GM19238 (cell line): ENCODE data around the gene KRTAP5-8.
"Not testable (repeated sequence)": the region's sequence is repeated elsewhere in the genome, so short reads cannot be mapped to it uniquely, and the experiment has no call there.

Experiments used
- DNase-seq: peaks from one replicate; pipeline ENCODE4 v3.0.0; 2011; ENCODE audit warnings: low spot score; ENCODE audit not compliant: insufficient read length

KRTAP5-8 gene

GRCh38 chr11:71571101-71571850, 33.5 kb downstream of the KRTAP5-8 start:
- DNase-seq = not testable (repeated sequence)

- no peak for DNase-seq
Measured at GRCh38 chr11:71572811-71573210, 35.0 kb downstream of the KRTAP5-8 start.

GRCh38 chr11:71574418-71574817, 36.6 kb downstream of the KRTAP5-8 start:
- DNase-seq = no peak

GRCh38 chr11:71575723-71576424, 38.0 kb downstream of the KRTAP5-8 start:
- no peak for DNase-seq

- not testable (repeated sequence) for DNase-seq
Measured at GRCh38 chr11:71576688-71577465, 39.1 kb downstream of the KRTAP5-8 start.

GRCh38 chr11:71577469-71578004, 39.7 kb downstream of the KRTAP5-8 start:
- no peak for DNase-seq

GRCh38 chr11:71579513-71579912, 41.7 kb downstream of the KRTAP5-8 start:
- not testable (repeated sequence) for DNase-seq

- DNase-seq = peak; percentile 46
Measured at GRCh38 chr11:71580057-71581003, 42.5 kb downstream of the KRTAP5-8 start.

GRCh38 chr11:71581826-71582225, 44.0 kb downstream of the KRTAP5-8 start:
- DNase-seq = no peak

GRCh38 chr11:71582309-71582895, 44.6 kb downstream of the KRTAP5-8 start, which contains the start of gene KRTAP5-11:
TSS of gene KRTAP5-11 (minus strand) at chr11:71582875. CDS start at chr11:71582837, 38 bp downstream.
- DNase-seq = no peak

- DNase-seq = not testable (repeated sequence)
Measured at GRCh38 chr11:71582969-71583368, 45.1 kb downstream of the KRTAP5-8 start.

GRCh38 chr11:71585673-71586072, 47.8 kb downstream of the KRTAP5-8 start:
- not testable (repeated sequence) for DNase-seq

GRCh38 chr11:71588314-71588713, 50.5 kb downstream of the KRTAP5-8 start:
- not testable (repeated sequence) for DNase-seq
